RPMI7951 (cell line): ENCODE results near the gene CSNK2B. TPM values are rescaled to one million over a fixed set of nuclear protein-coding genes. Genes with fewer than 3 reads are reported as not detected.

ENCODE experiments used
- DNase-seq: peaks from one replicate; pipeline ENCODE4 v3.0.0-alpha.2; 2012; ENCODE audit warnings: low read depth
- total RNA-seq: library from RNA; depleted of rRNA; stranded (reverse); fragments of >200 nt; shearing (Covaris generic); gene quantifications from 2 replicates; pipeline ENCODE4 v1.2.3, GENCODE V29; 2014

The CSNK2B gene
- total RNA-seq, 1 experiment from 2014 or later, result 469 TPM

DNA sequence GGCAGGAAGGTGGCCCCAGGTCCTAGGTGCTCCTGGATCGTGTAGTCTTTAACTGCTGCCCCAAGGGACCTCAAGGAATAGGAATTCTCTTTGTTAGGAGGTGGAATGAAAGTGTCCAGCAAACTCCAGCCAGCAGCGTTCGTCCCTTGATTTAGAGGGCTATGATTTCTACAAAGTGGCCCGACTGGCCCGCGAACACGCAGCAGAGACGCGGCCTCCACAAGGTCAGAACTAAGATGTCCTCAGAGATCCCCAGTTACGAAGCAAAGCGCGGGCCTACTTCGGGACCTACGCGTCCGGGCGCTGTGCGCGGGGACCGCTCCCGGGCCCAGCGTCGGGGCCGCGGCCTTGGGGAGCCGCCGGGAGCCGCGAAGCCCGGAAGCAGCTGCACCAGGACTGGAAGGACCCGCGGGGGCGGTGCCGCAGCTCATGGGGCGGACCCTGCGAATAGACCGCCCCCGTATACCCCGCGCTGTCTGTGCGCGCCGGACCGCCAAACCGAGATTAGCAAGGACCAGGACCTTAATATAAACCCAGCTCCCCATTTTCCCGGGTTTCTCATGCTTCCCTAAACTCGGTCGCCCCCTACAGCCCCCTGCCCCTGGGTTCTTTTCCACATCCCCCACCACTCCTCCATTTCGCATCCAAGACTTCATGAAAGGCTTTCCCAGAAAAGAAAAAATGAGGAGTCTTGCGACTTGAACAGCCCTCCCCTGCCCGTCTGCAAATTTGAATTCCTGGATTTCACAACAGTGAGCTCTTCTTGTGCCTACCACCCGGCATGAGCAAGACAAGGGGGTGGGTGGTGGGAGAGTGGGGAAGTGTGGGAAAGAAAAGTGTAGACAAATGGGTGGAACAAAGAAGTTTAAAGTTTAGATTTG, 5.3 kb upstream of the CSNK2B start, which contains the start of gene C6orf47:
C6orf47 (minus strand) TSS at position 398 of the 881 bp plus-strand sequence. CDS start 831 bp downstream, outside the sequence.
- DNase-seq, result peak; percentile 86

DNA sequence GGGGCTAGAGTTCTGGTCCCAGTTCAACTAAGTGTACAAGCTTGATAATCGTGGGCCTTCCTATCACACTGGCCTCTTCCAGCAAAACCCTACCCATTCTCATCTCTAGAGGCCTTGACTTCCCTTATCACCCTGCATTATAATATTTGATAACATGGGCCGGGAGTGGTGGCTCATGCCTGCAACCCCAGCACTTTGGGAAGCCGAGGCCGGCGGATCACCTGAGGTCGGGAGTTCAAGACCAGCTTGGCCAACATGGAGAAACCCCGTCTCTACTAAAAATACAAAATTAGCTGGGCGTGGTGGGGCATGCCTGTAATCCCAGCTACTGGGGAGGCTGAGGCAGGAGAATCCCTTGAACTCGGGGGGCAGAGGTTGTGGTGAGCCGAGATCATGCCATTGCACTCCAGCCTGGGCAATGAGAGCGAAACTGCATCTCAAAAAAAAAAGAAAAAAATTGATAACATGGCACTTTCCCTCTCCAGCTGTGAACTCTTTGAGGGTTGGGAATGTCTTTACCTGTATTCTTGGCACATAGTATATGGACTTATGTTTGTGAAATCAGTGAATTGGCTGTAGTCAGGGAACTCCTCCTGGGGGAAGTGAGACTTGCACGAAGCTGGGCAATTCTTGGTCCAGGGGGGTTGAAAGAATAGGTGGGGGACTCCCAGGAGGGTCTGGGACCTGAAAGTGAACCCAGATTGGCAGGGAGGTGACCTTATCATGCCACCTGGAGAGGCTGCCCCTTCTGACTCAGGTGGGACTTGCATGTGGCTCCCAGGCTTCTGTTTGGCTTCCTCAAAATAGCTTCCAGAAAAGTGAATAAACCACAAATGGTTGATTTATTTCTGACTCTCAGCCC, 4.4 kb upstream of the CSNK2B start:
- DNase-seq, result no peak

DNA sequence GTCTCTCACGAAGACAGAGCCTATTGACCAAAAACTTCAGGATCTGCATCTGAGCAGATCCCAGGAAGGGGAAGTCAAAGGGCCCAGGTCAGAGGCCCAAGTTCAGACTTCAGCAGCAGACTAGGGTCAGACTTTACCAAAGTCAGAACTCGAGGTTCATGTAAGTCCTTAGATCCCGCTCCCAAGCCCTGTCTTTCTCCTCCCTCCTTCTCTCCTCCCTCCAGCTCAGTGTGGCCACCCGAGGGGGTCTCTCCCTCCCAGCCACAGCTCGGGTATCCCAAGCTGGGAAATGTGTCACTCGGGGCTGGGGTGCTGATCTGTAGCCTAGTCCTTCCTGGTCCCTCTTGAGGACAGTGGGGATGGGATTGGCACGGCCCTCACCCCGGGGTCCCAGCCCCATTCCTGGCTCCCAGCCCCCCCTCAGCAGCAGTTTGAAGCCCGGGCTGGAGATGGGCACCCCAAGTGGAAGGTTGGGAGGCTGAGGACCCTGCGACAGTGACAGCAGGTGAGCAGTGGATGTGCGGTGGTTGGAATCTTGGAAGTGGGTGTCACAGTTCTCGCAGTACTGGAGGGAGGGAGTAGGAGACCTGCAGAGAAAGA, 3.7 kb upstream of the CSNK2B start:
- no peak for DNase-seq

DNA sequence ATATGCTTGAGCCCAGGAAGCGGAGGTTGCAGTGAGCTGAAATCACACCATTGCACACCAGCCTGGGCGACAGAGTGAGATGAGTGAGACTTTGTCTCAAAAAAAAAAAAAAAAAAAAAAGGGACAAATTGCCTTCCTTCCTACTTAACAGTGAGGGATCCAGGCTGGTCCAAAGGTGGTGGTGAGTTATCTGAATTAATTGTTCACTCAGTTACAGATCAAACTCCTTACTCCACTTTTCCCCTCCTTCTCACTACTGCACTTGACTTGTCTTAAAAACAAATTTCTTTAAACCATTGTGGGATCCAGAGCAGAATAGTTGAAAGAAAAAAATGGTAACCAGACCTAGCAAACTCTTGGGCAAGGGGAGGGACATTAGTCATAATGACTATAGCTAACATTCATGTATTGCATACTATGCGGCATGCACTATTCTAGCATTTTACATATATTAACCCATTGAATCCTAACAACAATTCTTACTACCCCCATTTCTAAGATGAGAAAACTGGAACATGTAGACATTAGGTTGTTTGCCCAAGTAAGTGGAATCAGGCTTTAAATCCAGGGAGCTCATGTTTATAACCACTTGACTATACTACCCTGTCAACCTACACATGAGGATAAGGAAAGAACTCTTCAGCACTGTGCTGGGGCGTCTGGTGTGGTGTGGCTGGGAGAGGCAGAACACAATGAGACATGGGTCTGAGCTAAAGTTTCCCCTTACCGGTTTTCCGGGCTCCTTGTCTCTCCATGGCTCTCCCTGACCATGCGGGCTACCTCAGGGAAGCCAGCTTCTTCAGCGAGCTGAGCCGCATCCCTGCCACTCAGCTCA, 2.5 kb upstream of the CSNK2B start:
- peak; percentile 44 for DNase-seq

DNA sequence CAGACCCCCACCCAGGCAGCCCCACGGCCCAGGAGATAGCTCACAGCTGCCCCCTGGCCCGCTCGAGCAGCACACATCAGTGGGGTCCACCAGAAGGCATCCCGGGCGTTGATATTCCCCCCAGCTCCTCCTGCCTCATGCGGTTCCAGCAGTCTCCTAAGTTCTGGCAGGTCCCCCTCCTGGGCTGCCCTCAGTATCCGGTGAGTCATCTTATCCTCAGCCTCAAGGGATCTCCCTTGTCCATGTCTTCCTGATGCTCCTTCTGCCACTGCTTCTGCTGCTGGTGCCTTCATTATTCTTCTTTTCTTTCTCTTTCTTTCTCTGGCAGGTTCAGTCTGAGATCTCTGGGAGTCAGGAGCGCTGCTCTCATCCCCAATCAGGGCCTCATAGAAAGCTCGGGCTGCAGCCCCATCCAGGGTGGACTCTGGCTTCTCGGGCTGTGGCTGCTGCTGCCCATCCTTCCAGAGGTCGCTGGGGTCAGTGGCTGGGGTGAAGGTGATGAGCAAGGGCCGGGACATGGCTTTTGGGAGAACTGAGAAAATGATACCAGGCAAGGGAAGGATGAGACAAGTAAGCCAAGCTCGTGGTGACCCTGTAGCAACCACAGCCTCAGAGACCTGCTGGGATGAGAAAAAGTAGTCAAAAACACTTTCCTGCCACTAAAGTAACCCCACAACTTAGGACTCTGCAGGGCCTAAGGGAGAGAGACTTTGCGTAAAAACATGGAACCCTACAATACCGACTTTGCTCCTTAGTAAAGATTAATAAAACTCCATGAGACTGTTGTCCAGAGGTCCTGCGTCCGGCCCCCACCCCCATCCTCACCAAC, 1.7 kb upstream of the CSNK2B start:
- DNase-seq, result peak; percentile 93

DNA sequence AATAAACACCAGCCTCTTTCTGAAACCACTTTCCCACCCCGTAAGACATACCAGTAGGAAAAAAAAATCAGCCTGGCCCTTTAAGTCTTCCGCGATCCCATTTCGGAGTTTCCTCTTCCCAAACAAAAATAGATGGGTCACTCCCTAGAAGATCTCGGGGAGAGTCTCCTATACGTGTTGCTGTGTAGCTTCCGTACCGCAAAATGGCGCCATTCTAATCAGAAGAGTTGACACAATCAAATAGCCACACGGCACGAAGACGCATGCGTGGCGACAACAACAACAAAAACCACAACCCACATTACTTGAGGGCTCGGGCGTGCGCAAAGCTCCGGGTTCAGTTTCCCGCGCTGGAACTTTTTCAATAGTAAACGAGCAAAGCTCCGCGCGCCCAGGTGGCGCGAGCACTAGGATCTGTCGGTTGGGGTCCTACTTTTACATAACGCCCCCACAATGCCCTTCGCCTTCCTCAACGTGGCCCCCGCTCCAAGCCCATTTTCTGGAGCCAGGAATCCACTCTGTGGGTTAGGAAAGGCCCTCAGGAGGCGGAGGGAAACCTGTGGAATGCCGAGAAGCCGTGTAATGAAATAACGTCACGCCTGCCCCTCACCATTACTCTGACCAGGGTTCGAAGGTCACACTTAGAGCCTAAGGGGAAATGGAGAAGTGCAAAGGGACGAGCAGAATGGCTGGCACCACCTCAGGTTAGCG, 935 bp upstream of the CSNK2B start, which contains the start of gene GPANK1:
GPANK1 (minus strand) TSS at position 208 of the 711 bp plus-strand sequence. CDS start 519 bp downstream, outside the sequence.
- peak; percentile 92 for DNase-seq

DNA sequence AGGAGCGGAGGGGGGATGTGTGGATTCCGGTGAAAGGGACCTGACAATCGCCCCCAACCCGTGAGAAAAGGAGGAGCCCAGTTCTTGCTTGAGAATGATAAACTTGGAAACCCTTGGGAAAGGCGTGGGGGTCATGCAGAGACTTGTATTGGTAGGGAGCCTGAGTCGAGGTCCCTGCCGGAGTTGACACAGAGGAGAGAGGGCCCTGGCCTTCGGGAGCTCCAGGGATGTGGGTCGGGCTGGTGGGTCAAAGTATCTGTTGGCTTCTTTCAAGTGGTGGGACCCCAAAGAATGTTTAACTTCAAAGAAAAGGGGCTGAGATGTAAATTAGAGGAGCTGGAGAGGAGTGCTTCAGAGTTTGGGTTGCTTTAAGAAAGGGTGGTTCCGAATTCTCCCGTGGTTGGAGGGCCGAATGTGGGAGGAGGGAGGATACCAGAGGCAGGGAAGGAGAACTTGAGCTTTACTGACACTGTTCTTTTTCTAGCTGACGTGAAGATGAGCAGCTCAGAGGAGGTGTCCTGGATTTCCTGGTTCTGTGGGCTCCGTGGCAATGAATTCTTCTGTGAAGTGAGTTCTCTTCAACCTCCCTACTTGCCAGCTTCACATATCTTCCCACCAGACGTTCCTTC, 571 bp downstream of the CSNK2B start:
- no peak for DNase-seq

DNA sequence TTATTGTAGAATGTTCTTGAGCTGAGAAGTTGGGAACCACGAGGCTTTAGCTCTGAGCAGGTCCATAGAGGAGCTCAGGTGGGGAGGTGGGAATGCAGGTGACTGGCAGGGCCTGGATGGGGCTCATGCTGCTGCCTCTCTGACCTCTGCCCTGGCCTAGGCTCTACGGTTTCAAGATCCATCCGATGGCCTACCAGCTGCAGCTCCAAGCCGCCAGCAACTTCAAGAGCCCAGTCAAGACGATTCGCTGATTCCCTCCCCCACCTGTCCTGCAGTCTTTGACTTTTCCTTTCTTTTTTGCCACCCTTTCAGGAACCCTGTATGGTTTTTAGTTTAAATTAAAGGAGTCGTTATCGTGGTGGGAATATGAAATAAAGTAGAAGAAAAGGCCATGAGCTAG, 3.8 kb downstream of the CSNK2B start, which contains the start of gene LY6G5B:
LY6G5B (plus strand) TSS at position 301 of the 400 bp plus-strand sequence. CDS start 975 bp downstream, outside the sequence.
- DNase-seq, result no peak

DNA sequence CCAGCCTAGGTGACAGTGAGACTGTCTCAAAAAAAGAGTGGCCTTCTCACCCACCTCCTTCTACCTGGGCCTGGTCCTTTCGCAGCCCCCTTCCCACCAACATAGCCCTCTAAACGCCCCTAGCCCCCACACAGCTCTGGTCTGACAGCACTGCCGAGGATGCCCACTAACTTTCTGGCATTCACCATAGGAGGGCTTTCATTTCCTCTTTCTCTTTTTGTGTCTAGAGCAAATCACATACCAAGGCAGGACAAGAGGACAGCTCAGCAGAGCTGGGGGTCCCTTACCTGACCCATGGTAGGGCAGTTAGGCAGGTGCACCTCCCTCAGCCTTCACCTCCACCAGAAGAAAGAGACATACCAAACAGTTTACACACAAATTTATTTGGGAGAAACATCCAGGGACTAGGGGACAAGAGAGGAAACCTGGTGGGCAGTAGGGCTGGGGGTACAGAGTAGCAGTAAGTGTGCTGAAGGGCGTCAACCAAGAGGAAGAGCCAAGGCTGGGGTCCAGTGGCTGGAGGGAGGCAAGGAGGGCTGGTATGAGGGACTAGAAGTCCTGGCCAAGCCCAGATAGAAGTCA, 10.5 kb downstream of the CSNK2B start:
- no peak for DNase-seq

DNA sequence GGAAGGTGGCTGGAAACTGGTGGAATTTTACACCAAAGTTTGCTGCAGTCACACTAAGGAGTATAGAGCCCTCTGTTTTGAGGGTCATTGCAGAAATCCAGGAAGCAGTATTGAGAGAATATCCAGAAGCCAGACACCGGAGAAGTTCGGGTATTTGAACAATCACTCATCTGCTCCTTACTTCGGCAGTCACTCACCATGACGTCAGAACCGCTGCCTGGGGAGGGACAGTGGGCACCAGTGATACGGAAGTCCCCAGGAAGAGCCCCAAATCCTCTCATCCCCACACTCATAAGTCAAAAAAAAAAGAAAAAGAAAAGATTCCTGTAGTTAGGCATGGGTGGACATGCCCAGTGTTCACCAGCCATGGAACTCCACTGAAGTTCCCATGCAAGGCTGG, 11.0 kb downstream of the CSNK2B start:
- DNase-seq, result no peak

DNA sequence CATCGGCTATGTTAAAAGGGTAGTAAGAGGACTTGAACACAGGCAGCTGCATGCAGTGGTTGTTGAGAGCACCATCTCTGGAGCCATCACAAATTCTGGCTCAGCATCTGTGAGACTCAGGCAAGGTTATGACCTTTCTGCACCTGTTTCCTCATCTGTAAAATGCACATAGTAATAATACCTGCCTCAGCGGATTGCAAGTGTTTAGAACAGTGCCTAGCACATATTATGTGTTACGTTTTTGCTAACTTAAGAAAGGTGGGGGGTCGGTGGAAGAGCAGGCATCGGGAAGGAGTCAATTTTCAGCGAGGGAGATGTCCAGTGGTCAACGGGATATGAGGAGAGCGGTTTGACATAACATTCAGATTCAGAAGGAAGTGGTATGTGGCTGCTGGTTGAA, 12.1 kb downstream of the CSNK2B start:
- no peak for DNase-seq

DNA sequence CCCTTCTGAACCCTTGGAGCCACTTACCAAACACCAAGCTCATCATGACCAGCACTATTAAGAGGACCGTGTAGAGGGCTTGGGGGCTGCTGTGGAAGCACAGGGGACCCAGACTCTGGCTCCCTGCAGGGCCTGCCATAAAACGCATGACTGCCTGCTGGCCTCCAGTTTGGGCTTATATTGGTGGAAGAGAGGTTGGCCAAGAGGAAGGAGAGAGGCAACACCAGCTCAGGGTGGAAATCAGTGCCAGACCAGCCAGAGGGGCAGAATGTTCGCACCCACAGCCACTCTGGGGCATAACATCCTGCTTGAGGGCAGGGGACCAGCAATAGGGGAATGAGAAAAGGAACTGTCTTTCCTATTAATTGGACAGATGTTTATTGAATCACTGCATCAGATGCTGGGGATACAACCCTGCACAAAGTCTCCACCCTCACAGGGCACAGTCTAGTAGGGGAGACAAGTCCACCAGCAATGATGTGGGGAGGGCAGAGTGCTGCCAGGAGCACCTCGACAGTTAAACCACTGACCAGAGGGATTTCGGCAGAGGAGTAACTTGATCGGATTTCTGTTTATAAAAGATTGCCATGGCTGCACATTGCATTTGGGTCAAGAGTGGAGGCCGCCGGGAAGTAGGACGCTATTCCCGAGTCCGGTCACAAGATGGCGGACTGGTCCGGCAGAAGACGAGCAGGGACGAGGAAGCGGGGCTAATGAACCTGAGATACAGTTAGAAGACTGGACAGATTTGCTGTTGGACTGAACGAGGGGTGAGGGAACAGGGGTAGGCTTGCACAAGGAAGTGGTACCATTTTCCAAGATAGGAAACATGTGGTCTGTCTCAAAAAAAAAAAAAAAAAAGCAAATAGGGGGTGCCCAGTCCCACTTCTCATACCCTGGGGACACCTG, 14.6 kb downstream of the CSNK2B start, which contains the start of gene LY6G5C:
LY6G5C (minus strand) TSS at position 842 of the 909 bp plus-strand sequence; CDS start at position 148, 694 bp downstream.
- peak; percentile 84 for DNase-seq

DNA sequence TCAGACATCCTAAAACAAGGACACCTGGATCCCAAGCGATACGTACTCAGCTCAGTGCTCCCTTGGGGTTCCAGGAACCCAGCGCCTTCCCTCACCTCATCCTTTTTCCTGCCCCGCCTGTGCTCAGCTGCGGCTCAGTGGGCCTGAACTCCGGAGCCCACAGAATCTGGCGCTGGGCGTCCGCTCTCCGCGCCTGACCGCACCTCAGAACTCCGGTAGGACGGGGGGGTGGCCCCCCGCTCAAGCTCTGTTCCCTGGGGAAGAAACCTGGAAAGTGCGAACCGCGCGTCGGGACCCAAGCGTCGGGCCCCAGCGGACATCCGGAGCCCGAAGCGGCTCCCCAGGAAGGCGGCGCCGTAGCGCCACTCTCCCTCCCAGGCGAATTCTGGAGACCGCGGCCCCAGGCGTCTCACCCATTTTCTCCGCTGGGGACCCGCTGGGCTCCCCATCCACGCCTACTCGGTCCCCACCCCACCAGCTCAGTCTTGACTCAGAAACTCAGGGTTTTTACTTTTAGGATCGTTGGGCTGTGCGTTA, 15.3 kb downstream of the CSNK2B start:
- peak; percentile 53 for DNase-seq

DNA sequence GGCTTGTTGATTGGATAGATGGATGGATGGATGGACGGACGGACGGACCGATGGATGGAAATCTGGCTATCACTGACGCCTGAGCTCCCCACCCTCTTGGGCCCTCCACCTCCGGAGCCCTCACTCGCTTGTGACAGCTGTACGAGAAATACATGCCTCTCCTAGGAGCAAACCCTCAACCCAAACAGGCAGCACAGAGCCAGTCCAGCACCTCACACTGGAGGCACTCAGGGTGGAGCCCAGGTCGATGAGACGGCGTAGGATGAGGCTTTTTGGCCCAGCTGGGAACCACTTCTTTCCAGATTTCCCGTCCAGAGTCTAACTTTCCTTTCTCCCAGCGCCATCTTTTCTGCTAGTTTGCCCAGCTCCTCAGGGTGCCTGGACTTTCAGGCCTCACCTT, 17.7 kb downstream of the CSNK2B start:
- no peak for DNase-seq

DNA sequence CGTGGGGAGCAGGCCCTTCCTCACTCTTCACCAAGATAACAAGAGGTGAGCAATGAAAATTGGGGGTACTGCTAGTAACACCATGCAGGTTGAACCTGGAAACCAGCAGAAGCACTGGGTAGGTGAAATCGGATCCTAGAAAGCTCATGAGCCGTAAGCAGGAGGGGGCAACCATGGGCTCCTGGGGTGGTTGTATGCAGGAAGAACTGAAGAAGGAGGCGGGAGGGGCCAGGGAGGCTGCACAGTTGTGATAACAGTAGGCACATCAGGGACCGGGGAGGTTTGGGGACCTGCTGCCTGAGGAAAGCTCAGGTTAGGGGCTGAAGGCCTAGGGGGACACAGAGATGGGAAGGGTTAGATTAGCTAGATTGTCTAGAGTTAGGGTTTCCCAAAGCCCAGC, 20.6 kb downstream of the CSNK2B start:
- DNase-seq, result no peak

DNA sequence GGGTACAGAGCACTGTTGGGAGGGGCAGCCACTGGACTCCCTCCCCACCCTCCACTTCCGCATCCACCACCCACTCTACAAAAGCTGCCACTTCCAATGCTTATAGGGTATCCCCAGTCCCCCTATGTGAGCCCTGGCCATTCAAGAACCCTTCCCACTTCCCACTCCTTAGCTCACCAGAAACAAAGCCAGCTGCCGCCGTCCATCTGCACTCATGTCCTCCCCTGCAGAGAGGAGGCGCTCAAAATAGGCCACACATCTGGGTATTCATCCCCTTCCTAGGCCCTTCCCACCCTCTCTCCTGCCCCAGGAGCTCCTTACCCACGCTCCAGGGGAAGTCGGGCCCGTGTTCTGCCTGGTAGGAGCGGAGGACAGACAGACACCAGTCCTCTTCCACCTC, 21.4 kb downstream of the CSNK2B start:
- DNase-seq, result no peak
